ENCODE results near the gene MLLT10.

The MLLT10 gene

GRCh38 chr10:21724020-21724589 is 190.1 kb downstream of the MLLT10 start:
- H3K9me3 Mint-ChIP-seq: no peaks in the 10 kb centered on the region
- H3K4me1 Mint-ChIP-seq (ENCODE audit: low read depth): peaks cover 20% of the 10 kb centered on the region
- peaks cover 28% of the 10 kb centered on the region for H3K36me3 Mint-ChIP-seq (ENCODE audit: low read depth)
- H3K27ac Mint-ChIP-seq: no peak overlapping the region
- H3K4me3 Mint-ChIP-seq: no peak overlapping the region
- H3K27me3 Mint-ChIP-seq (ENCODE audit: low read depth): no peaks in the 10 kb centered on the region
- no peak for DNase-seq (ENCODE audit: low spot score)

DNA sequence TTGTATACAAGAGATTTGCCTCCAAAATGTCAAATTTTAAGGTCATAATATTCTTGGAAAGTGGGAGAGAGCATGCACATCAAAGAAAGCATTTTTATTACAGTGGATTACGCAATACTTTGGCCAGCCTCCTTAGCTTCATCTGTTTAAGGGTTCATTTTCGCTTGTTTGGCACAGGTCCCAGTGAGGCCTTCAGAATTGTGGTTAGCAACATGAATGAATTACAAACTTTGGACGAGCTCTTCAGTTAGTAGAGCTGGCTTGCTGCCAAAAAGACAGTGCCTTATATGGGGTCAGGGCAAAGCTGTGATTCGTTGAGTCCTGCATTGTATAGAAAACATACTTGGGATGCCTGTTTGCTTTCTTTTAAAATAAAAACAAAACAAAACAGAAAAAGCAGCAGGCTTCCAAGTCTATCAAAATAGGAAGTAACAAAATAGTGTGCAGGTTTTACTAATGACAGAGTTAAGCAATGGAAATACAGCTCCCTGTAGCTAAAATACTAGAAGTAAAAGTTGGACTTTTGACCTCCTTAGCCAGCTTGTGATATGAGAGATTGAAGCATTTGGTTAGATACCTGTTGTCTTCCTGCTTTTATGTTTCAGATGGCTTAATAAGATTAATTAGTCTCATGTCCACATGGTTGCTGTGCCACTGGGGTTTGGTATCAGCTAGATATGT is 190.8 kb downstream of the MLLT10 start:
- no peaks in the 10 kb centered on the region for H3K9me3 Mint-ChIP-seq
- H3K27ac Mint-ChIP-seq: no peak overlapping the region
- peaks cover 20% of the 10 kb centered on the region for H3K4me1 Mint-ChIP-seq (ENCODE audit: low read depth)
- peaks cover 27% of the 10 kb centered on the region for H3K36me3 Mint-ChIP-seq (ENCODE audit: low read depth)
- no peaks in the 10 kb centered on the region for H3K27me3 Mint-ChIP-seq (ENCODE audit: low read depth)
- no peak overlapping the region for H3K4me3 Mint-ChIP-seq
- no peak for DNase-seq (ENCODE audit: low spot score)

DNA sequence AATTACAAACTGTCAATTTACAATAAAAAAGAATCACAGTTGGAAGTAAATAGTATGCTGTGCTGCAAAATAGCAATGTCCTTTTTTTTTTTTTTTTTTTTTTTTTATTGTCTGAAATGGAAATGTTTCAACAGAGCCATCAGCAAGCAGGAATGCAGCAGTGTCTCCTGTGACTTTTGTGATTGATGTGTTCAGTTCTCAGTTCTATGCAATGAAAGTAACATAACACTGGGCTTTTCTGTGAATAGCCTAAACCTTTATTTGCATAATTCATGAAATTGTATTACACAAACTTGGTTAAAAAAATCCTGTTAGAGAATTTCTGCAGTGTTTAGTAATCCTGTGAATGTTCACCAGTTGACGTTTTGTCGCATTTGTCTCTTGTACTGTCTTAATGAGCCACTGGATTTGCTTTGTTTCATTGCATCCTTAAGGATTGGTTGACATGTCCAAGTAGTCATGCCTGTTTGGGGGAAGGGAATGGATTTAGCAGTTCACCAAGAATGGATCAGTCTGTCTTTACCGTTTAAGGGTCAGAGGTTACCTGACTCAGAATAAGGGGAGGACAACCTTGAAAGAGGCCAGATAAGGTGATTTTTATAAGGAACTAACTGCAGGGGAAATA is 192.7 kb downstream of the MLLT10 start:
- Mint-ChIP-seq H3K36me3 (ENCODE audit: low read depth) (peaks cover 27% of the 10 kb centered on the region), H3K9me3 (no peaks in the 10 kb centered on the region), H3K27ac (no peak overlapping the region), H3K27me3 (ENCODE audit: low read depth) (no peaks in the 10 kb centered on the region), H3K4me3 (no peak overlapping the region), H3K4me1 (ENCODE audit: low read depth) (peaks cover 20% of the 10 kb centered on the region)
- DNase-seq (ENCODE audit: low spot score): no peak

GRCh38 chr10:21727452-21728168 is 193.6 kb downstream of the MLLT10 start:
- no peak overlapping the region for H3K4me3 Mint-ChIP-seq
- no peaks in the 10 kb centered on the region for H3K9me3 Mint-ChIP-seq
- H3K36me3 Mint-ChIP-seq (ENCODE audit: low read depth): peaks cover 32% of the 10 kb centered on the region
- no peak overlapping the region for H3K27ac Mint-ChIP-seq
- peaks cover 26% of the 10 kb centered on the region for H3K4me1 Mint-ChIP-seq (ENCODE audit: low read depth)
- DNase-seq (ENCODE audit: low spot score): no peak
- H3K27me3 Mint-ChIP-seq (ENCODE audit: low read depth): no peaks in the 10 kb centered on the region

DNA sequence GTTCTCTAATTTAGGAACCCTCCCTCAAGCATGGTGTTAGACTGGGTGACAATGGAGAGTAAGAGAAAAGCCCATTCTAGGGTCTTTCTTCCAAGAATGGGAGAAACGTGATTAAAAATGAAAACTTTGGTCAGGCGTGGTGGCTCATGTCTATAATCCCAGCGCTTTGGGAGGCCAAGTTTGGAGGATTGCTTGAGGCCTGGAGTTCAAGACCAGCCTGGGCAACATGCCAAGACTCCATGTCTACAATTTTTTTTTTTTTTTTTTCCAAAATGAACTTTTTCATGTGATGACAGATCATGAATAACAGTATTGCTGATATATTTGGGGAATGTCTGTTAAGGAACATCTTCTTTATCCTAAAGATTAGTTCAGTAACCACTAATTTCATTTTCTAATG is 194.6 kb downstream of the MLLT10 start:
- Mint-ChIP-seq H3K36me3 (ENCODE audit: low read depth) (peaks cover 33% of the 10 kb centered on the region), H3K9me3 (no peaks in the 10 kb centered on the region), H3K27ac (no peak overlapping the region), H3K4me3 (no peak overlapping the region), H3K4me1 (ENCODE audit: low read depth) (peaks cover 26% of the 10 kb centered on the region), H3K27me3 (ENCODE audit: low read depth) (no peaks in the 10 kb centered on the region)
- no peak for DNase-seq (ENCODE audit: low spot score)

- H3K27ac Mint-ChIP-seq: no peak overlapping the region
Observed at GRCh38 chr10:21732067-21732772, 198.2 kb downstream of the MLLT10 start.

DNA sequence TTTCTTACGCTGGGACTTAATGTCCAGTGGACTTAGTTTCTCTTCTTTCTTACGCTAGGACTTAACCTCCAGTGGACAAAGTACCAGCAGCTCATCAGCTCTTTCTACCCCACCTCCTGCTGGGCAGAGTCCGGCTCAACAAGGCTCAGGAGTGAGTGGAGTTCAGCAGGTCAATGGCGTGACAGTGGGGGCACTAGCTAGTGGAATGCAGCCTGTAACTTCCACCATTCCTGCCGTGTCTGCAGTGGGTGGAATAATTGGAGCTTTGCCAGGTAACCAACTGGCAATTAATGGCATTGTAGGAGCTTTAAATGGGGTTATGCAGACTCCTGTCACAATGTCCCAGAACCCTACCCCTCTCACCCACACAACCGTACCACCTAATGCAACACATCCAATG is 199.7 kb downstream of the MLLT10 start:
- Mint-ChIP-seq H3K36me3 (ENCODE audit: low read depth) (peaks cover 34% of the 10 kb centered on the region), H3K27me3 (ENCODE audit: low read depth) (no peaks in the 10 kb centered on the region), H3K27ac (no peak overlapping the region), H3K9me3 (no peaks in the 10 kb centered on the region), H3K4me3 (no peak overlapping the region), H3K4me1 (ENCODE audit: low read depth) (peaks cover 22% of the 10 kb centered on the region)
- no peak for DNase-seq (ENCODE audit: low spot score)

More at GRCh38 chr10:21732067-21732772, 198.2 kb downstream of the MLLT10 start:
- Mint-ChIP-seq H3K4me3 (no peak overlapping the region), H3K9me3 (no peaks in the 10 kb centered on the region), H3K36me3 (ENCODE audit: low read depth) (peaks cover 41% of the 10 kb centered on the region), H3K4me1 (ENCODE audit: low read depth) (peaks cover 28% of the 10 kb centered on the region), H3K27me3 (ENCODE audit: low read depth) (no peaks in the 10 kb centered on the region)
- peak; percentile 40 for DNase-seq (ENCODE audit: low spot score)

- Mint-ChIP-seq H3K27me3 (ENCODE audit: low read depth) (no peaks in the 10 kb centered on the region), H3K4me1 (ENCODE audit: low read depth) (peaks cover 38% of the 10 kb centered on the region), H3K4me3 (no peak overlapping the region), H3K36me3 (ENCODE audit: low read depth) (peaks cover 45% of the 10 kb centered on the region), H3K9me3 (no peaks in the 10 kb centered on the region), H3K27ac (peak overlapping the region; percentile 17)
- DNase-seq (ENCODE audit: low spot score): no peak
Observed at GRCh38 chr10:21737106-21737505, 203.1 kb downstream of the MLLT10 start.

GRCh38 chr10:21740989-21741388 is 207.0 kb downstream of the MLLT10 start:
- no peaks in the 10 kb centered on the region for H3K9me3 Mint-ChIP-seq
- no peaks in the 10 kb centered on the region for H3K27me3 Mint-ChIP-seq (ENCODE audit: low read depth)
- H3K4me3 Mint-ChIP-seq: no peak overlapping the region
- no peak for DNase-seq (ENCODE audit: low spot score)
- peak overlapping the region; percentile 57 for H3K27ac Mint-ChIP-seq
- H3K4me1 Mint-ChIP-seq (ENCODE audit: low read depth): peaks cover 35% of the 10 kb centered on the region
- H3K36me3 Mint-ChIP-seq (ENCODE audit: low read depth): peaks cover 50% of the 10 kb centered on the region

DNA sequence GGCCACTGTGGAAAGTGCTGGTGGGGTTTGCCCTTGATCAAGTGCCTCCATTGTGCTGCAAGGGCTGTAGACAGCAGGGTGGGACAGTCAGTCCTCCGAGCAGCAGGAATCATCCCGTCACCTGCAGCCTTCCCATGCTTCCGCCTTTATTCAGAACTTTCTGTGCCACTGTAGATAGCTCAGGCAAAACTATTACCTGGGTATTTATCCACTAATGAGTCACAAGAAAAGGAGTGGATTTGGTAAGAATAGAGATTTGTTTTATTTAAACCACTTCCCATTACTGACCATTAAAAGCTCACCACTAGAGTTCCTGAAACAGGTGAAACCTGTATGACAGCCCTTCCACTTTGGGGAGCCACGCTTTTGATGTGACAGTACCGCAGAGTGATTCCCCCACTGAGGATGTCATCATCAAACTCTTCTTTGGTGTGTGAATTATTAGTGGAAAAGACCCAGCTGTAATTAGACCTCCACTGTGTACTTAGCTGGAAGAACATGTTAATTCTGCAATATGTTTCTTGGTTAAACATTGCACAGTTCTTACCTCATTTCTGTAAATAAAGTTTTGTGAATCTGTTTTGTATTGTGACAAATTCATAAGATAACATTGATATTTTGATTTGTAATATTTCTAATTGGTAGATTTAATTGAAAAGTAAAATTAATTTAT is 208.8 kb downstream of the MLLT10 start:
- no peak overlapping the region for H3K27ac Mint-ChIP-seq
- DNase-seq (ENCODE audit: low spot score): no peak
- H3K4me3 Mint-ChIP-seq: no peak overlapping the region
- no peaks in the 10 kb centered on the region for H3K9me3 Mint-ChIP-seq
- H3K27me3 Mint-ChIP-seq (ENCODE audit: low read depth): no peaks in the 10 kb centered on the region
- peaks cover 39% of the 10 kb centered on the region for H3K36me3 Mint-ChIP-seq (ENCODE audit: low read depth)
- peaks cover 25% of the 10 kb centered on the region for H3K4me1 Mint-ChIP-seq (ENCODE audit: low read depth)

GRCh38 chr10:21744223-21744622 is 210.2 kb downstream of the MLLT10 start:
- Mint-ChIP-seq H3K9me3 (no peaks in the 10 kb centered on the region), H3K4me3 (no peak overlapping the region), H3K27me3 (ENCODE audit: low read depth) (no peaks in the 10 kb centered on the region), H3K27ac (no peak overlapping the region), H3K36me3 (ENCODE audit: low read depth) (peaks cover 33% of the 10 kb centered on the region), H3K4me1 (ENCODE audit: low read depth) (peaks cover 23% of the 10 kb centered on the region)
- no peak for DNase-seq (ENCODE audit: low spot score)

- Mint-ChIP-seq H3K36me3 (ENCODE audit: low read depth) (peaks cover 22% of the 10 kb centered on the region), H3K27me3 (ENCODE audit: low read depth) (no peaks in the 10 kb centered on the region), H3K27ac (peak overlapping the region; percentile 18), H3K4me1 (ENCODE audit: low read depth) (peaks cover 10% of the 10 kb centered on the region), H3K4me3 (peak overlapping the region; percentile 25), H3K9me3 (no peaks in the 10 kb centered on the region)
- DNase-seq (ENCODE audit: low spot score): no peak
Observed at GRCh38 chr10:21746118-21746517, 212.1 kb downstream of the MLLT10 start.

DNA sequence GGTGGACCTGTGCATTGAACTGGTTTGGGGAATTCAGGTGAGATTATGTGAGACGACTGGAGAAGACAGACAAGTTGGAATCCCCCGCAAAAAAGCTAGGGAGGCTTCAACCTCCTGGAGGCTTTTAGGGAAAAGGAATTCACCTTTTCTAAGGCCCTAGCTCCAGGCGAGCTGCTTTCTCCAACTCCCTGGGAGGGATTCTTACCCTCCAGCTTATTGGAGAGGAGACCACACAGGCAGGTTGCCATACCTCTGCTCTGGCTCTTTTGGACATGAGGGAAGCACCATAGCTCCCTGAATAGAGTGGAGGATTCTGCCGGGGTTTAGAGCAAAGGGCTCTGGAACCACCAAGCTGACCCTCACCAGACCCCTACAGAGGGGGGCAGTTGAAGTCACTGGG is 213.8 kb downstream of the MLLT10 start:
- no peak overlapping the region for H3K4me3 Mint-ChIP-seq
- no peak for DNase-seq (ENCODE audit: low spot score)
- H3K27me3 Mint-ChIP-seq (ENCODE audit: low read depth): no peaks in the 10 kb centered on the region
- H3K9me3 Mint-ChIP-seq: no peaks in the 10 kb centered on the region
- no peak overlapping the region for H3K27ac Mint-ChIP-seq
- H3K4me1 Mint-ChIP-seq (ENCODE audit: low read depth): peaks cover 6% of the 10 kb centered on the region
- peaks cover 16% of the 10 kb centered on the region for H3K36me3 Mint-ChIP-seq (ENCODE audit: low read depth)

All from T-helper 2 cell treated with Interferon-gamma antibody and Interleukin-4, amounts not matched to agents 5 μg/mL and 100 μg/mL, for 36 hours (primary cell).